Measurements from ENCODE around the gene TAS1R1.
A peak's percentile ranks its signal among the peaks of the same experiment; 100 is the strongest.

TAS1R1 gene

DNA sequence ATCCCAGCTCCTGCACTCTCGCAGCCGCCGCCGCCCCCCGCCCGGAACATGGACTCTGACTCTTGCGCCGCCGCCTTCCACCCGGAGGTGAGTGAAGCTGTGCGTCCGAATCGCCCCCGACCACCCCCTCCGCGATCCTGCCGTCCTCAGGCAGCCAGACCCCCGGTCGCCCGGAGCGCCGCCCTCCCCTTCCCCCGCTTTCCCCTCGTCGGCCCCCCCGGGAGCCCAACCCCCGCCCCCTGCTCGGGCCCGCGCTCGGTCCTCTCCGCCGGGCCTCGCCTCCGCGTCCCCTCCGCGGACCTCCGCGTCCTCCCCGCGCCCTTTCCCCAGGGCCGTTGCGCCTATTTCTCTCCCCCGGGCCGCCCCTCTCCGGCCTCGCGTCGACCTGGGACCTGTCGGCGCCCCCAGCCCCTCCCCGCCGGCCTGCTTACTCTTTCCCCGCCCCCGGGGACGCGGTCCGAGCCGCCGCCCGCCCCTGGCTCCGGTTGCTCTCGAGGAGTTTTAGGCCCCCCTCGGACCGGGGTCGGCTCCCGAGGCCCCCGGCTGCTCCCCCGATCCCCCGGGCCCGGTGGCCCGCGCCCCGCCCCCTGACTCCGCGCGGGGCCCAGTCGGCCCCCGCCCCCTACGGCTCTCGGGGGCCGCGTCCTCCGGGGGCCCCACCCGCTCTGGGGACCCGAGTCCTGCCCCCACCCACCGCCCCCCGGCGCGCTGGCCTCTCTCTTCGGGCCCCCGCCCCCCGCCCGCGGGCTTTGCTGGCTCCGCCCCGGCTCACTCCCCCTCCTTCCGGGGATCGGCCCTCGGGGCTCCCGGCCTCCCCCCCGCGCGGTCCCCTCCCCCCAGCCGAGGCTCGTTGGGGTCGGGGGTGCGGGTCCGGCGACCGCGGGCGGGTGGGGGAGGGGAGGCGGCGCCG is 59.2 kb downstream of the TAS1R1 start:
- TF ChIP-seq, protein P1, sequence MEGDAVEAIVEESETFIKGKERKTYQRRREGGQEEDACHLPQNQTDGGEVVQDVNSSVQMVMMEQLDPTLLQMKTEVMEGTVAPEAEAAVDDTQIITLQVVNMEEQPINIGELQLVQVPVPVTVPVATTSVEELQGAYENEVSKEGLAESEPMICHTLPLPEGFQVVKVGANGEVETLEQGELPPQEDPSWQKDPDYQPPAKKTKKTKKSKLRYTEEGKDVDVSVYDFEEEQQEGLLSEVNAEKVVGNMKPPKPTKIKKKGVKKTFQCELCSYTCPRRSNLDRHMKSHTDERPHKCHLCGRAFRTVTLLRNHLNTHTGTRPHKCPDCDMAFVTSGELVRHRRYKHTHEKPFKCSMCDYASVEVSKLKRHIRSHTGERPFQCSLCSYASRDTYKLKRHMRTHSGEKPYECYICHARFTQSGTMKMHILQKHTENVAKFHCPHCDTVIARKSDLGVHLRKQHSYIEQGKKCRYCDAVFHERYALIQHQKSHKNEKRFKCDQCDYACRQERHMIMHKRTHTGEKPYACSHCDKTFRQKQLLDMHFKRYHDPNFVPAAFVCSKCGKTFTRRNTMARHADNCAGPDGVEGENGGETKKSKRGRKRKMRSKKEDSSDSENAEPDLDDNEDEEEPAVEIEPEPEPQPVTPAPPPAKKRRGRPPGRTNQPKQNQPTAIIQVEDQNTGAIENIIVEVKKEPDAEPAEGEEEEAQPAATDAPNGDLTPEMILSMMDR (IDR thresholded peaks at IDR 0.05; ENCODE audit: extremely low read depth, missing control alignments) = no peak
- peak; percentile 94 for DNase-seq (ENCODE audit: low spot score)

DNA sequence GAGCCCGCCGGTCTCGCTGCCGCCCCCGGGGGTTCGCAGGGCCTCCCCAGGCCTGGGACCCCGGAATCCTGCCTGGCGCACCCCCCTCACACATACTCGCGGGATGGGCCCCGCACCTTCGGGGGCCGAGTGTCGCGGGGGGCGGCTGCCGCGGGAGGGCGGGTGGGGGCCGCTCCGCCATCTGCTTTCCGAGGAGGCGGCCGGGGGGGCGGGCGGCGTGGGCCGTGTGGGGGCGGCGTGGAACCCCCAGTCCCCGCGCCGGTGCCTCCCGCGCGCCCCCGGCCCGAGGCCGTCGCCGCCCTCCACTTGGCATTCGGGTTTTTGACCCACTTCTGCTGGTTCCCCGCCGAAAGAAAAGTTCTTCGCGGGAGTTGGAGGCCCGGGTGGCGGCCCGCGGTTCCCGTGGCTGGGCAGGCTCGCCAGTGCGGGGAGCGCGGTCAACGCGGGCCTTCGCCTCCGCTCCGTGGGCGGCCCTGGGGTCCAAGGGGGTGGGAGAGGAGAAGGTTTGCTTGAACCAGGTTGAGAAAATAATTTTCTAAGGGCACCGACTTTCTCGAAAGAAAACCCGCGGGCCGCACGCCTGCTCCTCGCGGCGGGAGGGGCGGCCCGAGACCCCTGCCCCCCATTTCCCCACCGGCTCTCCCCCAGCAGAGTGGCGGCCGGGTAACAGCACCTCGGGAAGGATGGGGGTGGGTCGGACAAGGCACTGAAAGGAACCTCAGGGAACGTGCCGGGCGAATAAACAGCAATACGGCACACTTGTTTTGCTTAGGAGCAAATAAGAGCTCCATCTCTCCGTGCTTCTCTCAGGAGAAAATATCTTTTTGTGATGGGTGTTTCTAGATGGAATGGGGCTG is 60.0 kb downstream of the TAS1R1 start:
- no peak for DNase-seq (ENCODE audit: low spot score)

DNA sequence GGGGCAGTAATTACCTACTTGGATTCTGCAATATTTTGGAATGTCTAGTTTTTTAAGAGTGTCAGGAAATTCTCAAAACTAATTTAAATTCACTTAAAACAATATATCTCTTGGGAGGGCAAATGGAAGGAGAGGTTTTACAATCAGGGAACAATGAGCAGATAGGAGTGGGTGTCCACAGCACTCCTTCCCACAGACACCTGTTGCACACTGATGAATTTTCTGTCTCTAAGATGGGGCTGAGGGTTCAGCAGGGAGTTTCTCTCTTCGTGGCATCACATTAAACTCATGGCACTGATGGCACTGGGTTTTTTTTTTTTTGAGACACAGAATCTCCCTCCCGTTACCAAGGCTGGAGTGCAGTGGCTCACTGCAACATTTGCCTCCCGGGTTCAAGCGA is 63.9 kb downstream of the TAS1R1 start:
- no peak for DNase-seq (ENCODE audit: low spot score)
- TF ChIP-seq, protein P1 (IDR thresholded peaks at IDR 0.05; ENCODE audit: extremely low read depth, missing control alignments) = no peak

More for the DNA sequence above, 60.0 kb downstream of the TAS1R1 start:
- TF ChIP-seq, protein P1 (IDR thresholded peaks at IDR 0.05; ENCODE audit: extremely low read depth, missing control alignments) = no peak

DNA sequence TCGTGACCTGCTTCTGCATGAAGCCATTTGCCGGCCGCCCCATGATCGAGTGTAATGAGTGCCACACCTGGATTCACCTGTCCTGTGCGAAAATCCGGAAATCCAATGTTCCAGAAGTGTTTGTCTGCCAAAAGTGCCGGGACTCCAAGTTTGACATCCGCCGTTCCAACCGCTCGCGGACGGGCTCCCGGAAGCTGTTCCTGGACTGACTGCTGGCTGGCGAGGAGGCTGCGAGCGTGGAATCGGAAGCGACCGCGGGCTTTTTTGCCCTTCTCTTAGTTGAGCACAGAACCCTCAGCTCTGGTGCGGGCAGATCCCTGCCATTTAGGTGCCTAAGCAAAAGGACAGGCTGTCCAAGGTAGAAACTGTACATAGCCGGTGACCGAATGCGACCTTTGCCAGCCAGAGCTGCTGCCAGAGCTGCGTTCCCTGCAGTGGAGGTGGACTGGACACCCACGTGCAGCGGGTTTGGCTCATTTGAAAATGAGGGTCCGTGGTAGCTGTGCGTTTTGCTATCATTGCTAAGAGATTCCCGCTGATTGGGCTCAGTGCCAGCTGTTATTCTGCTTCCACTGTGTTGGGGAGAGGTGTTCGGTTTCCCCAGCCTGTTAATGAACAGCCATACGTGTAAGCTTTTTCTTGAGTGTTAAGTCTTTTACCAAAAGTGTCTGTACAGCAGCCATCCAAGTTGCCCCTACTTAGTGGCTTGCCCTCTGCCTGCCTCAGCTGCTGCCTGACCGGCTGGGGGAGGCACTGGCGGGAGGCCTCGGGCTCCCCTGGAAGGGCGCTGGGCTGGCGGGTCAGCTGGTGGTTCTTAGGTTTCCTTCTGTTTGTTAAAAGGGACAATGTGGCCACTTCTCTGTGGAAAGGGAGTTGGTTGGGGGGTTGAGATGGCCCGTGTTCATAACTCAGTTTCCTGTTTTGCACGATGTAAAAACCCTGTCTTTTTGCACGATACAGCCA is 66.6 kb downstream of the TAS1R1 start:
- DNase-seq (ENCODE audit: low spot score) = no peak
- TF ChIP-seq, protein P1 (IDR thresholded peaks at IDR 0.05; ENCODE audit: extremely low read depth, missing control alignments) = no peak

DNA sequence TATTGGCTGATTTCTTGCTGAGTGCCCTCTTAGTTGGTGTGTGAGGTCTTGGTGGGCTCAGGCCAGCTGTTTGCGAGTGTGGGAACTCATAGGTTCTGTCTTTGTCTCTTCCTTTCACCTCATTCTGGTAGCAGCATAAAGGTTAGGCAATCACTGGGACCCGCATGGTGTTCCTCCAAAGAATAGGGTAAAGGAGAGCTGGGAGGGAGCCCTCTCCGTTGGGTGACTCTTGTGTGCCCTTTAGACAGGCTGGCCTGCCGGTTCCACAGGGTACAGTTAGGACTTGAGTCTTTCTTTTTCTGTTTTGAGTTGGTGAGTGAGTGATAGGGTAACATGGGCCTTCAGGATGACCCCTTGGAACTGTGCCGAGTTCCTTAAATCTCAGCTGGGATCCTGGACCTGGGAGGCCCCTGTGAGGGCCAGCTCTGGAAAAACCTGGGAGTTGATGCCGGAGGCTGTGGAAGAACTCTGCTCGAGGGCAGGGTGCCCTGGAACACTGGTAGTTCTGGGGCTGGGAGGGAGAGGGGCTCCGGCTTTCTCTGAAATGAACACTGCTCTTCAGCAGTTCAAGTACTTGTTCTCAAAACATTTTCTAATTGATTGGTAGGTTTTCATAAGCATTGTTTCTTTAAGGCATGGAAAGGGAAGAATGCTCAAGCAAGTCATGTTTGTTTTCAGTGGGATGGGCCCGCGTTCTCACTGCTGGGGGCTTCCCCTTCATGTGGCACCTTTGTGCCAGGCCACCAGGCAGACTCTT is 67.5 kb downstream of the TAS1R1 start:
- TF ChIP-seq, protein P1 (IDR thresholded peaks at IDR 0.05; ENCODE audit: extremely low read depth, missing control alignments) = no peak
- DNase-seq (ENCODE audit: low spot score) = no peak

DNA sequence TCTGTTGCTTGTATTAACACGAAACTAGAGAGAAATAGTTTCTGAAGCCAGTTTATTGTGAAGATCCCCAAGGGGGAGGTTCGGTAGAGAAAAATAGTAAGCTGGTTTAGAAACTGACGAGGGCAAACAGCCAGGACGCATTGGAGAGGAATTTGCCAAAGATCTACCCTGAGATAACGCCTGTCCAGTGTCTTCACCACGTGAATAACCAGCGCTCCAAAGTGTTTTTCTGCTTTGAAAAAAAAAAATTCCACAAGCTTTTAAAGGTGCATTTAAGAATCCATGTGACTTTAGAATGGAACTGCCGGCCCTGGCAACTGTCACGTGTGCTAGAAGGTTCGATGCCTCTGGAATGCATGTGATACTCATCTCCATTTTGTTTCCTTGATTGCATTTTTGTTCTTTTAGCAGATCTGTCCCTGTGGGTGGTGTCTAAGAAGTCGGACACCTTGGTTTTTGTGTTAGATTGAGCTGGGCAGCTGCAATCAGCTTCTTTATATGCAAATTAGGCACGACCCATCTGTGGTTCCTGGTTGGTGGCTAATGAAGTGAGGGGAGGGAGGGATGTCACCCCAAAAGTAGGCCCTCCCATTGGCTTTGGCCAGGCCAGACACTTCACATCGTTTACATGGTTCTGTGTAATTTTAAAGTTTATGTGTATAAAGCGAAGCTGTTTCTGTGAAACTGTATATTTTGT is 68.3 kb downstream of the TAS1R1 start:
- TF ChIP-seq, protein P1 (IDR thresholded peaks at IDR 0.05; ENCODE audit: extremely low read depth, missing control alignments) = no peak
- no peak for DNase-seq (ENCODE audit: low spot score)

Data from GM20000 (cell line).